GM19397 (cell line): ENCODE data around the gene ZNF362.

ENCODE experiments used
- ATAC-seq: cut with Tn5 transposase; IDR thresholded peaks from one replicate; pipeline ENCODE4 v1.9.1; 2021; ENCODE audit warnings: mild to moderate bottlenecking, moderate library complexity; ENCODE audit not compliant: unreplicated experiment

The ZNF362 gene

GRCh38 chr1:33323663-33324477 lies 67.6 kb downstream of the ZNF362 start:
- ATAC-seq, result no peak

GRCh38 chr1:33324677-33325575 lies 68.6 kb downstream of the ZNF362 start:
- no peak for ATAC-seq

GRCh38 chr1:33326785-33327184 lies 70.5 kb downstream of the ZNF362 start:
- ATAC-seq, result no peak

GRCh38 chr1:33327587-33328325 lies 71.5 kb downstream of the ZNF362 start:
- no peak for ATAC-seq

GRCh38 chr1:33328817-33329216 lies 72.5 kb downstream of the ZNF362 start:
- no peak for ATAC-seq

- no peak for ATAC-seq
Measured at GRCh38 chr1:33329600-33330305, 73.5 kb downstream of the ZNF362 start.

- ATAC-seq, result no peak
Measured at GRCh38 chr1:33330361-33330890, 74.1 kb downstream of the ZNF362 start.

GRCh38 chr1:33330906-33331305 lies 74.6 kb downstream of the ZNF362 start:
- no peak for ATAC-seq

- ATAC-seq, result no peak
Measured at GRCh38 chr1:33331444-33332356, 75.4 kb downstream of the ZNF362 start.

GRCh38 chr1:33332357-33332789 lies 76.1 kb downstream of the ZNF362 start:
- ATAC-seq, result no peak

GRCh38 chr1:33332881-33333280 lies 76.6 kb downstream of the ZNF362 start:
- ATAC-seq, result no peak

GRCh38 chr1:33334081-33334552 lies 77.8 kb downstream of the ZNF362 start:
- ATAC-seq, result no peak

- no peak for ATAC-seq
Measured at GRCh38 chr1:33335020-33335419, 78.7 kb downstream of the ZNF362 start.

- no peak for ATAC-seq
Measured at GRCh38 chr1:33336580-33336979, 80.3 kb downstream of the ZNF362 start.

GRCh38 chr1:33337441-33337840 lies 81.1 kb downstream of the ZNF362 start:
- no peak for ATAC-seq

- no peak for ATAC-seq
Measured at GRCh38 chr1:33338048-33338439, 81.8 kb downstream of the ZNF362 start.

- no peak for ATAC-seq
Measured at GRCh38 chr1:33338440-33339211, 82.3 kb downstream of the ZNF362 start.

GRCh38 chr1:33339413-33339812 lies 83.1 kb downstream of the ZNF362 start:
- ATAC-seq, result no peak
